GM12878 (cell line): Measurements from ENCODE around the gene PRELID2.

ENCODE experiments used
- CBFB ChIP-seq: IDR thresholded peaks from 2 replicates; pipeline ENCODE4 v1.6.1; 2016; ENCODE audit warnings: antibody characterized with exemption, low read depth
- PML ChIP-seq: IDR thresholded peaks from 2 replicates; pipeline ENCODE4 v1.6.1; 2012; ENCODE audit warnings: low read length, inconsistent platforms
- ZZZ3 ChIP-seq: IDR thresholded peaks from 2 replicates; pipeline ENCODE4 v1.6.1; 2011; ENCODE audit warnings: low read depth; ENCODE audit not compliant: control insufficient read depth, insufficient read length
- TF ChIP-seq, protein P1 (sequence below), 3 experiments: IDR thresholded peaks in 2 of 3; conservative IDR thresholded peaks in 1 of 3; 2 replicates each; pipeline ENCODE4 v1.5.1; 2011; ENCODE audit warnings: low read depth in 3 of 3, low read length in 3 of 3, mild to moderate bottlenecking in 3 of 3, control low read depth in 2 of 3, moderate library complexity in 2 of 3, inconsistent platforms in 1 of 3, mixed read lengths in 1 of 3; ENCODE audit not compliant: control insufficient read depth in 2 of 3, insufficient read depth in 1 of 3; ENCODE audit errors: extremely low read depth in 1 of 3
- TF ChIP-seq, protein P2 (sequence below): fragments of 450-650 bp; IDR thresholded peaks from 2 replicates; pipeline ENCODE4 v1.6.1; 2017; ENCODE audit warnings: antibody characterized with exemption, mild to moderate bottlenecking, moderate library complexity
- TF ChIP-seq, protein P3 (sequence below): IDR thresholded peaks from 2 replicates; pipeline ENCODE4 v1.6.1; 2011; ENCODE audit warnings: low read depth, mild to moderate bottlenecking, low read length, moderate library complexity, borderline replicate concordance; ENCODE audit errors: extremely low read depth

DNA sequence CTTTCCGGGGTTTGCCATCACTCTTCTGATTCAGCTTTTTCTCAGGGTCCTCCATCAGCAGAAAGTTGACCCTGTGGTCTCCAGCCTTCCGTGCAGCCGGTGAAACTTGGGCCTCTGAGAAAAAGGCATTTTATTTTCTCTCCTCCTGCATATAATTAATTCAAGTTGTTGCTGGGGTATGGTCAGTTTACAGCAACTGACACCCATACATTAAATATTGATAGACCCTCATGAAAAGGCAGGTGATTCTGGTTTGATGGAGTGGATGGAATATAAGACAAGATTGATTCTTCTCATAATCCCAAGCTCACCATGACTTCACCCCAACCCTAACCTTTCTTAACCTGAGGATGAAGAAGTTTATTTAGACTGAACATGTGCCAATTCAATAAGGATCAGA lies 37.8 kb upstream of the PRELID2 start, which contains the start of gene GRXCR2:
- TF ChIP-seq, protein P1, sequence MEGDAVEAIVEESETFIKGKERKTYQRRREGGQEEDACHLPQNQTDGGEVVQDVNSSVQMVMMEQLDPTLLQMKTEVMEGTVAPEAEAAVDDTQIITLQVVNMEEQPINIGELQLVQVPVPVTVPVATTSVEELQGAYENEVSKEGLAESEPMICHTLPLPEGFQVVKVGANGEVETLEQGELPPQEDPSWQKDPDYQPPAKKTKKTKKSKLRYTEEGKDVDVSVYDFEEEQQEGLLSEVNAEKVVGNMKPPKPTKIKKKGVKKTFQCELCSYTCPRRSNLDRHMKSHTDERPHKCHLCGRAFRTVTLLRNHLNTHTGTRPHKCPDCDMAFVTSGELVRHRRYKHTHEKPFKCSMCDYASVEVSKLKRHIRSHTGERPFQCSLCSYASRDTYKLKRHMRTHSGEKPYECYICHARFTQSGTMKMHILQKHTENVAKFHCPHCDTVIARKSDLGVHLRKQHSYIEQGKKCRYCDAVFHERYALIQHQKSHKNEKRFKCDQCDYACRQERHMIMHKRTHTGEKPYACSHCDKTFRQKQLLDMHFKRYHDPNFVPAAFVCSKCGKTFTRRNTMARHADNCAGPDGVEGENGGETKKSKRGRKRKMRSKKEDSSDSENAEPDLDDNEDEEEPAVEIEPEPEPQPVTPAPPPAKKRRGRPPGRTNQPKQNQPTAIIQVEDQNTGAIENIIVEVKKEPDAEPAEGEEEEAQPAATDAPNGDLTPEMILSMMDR (IDR thresholded peaks at IDR 0.05 in 2 of 3, conservative IDR thresholded peaks at IDR 0.05 in 1 of 3; ENCODE audit: control insufficient read depth in 2 of 3, extremely low read depth in 1 of 3, insufficient read depth in 1 of 3, low read depth in 3 of 3, low read length in 3 of 3) = no peak
- TF ChIP-seq ZZZ3 (no peak), PML (no peak), CBFB (no peak)
- TF ChIP-seq, protein P2, sequence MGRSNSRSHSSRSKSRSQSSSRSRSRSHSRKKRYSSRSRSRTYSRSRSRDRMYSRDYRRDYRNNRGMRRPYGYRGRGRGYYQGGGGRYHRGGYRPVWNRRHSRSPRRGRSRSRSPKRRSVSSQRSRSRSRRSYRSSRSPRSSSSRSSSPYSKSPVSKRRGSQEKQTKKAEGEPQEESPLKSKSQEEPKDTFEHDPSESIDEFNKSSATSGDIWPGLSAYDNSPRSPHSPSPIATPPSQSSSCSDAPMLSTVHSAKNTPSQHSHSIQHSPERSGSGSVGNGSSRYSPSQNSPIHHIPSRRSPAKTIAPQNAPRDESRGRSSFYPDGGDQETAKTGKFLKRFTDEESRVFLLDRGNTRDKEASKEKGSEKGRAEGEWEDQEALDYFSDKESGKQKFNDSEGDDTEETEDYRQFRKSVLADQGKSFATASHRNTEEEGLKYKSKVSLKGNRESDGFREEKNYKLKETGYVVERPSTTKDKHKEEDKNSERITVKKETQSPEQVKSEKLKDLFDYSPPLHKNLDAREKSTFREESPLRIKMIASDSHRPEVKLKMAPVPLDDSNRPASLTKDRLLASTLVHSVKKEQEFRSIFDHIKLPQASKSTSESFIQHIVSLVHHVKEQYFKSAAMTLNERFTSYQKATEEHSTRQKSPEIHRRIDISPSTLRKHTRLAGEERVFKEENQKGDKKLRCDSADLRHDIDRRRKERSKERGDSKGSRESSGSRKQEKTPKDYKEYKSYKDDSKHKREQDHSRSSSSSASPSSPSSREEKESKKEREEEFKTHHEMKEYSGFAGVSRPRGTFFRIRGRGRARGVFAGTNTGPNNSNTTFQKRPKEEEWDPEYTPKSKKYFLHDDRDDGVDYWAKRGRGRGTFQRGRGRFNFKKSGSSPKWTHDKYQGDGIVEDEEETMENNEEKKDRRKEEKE = no peak
- TF ChIP-seq, protein P3, sequence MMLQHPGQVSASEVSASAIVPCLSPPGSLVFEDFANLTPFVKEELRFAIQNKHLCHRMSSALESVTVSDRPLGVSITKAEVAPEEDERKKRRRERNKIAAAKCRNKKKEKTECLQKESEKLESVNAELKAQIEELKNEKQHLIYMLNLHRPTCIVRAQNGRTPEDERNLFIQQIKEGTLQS = no peak
